ENCODE results near the gene CRYBG2. TPM values are rescaled to one million over a fixed set of nuclear protein-coding genes. Genes with fewer than 3 reads are reported as not detected.

CRYBG2 gene
- total and polyA plus RNA-seq, 2 of the 13 experiments (the other 11 are each of a cell fraction or from before 2014, with no cell fraction given), result 1.3 to 2.9 TPM

DNA sequence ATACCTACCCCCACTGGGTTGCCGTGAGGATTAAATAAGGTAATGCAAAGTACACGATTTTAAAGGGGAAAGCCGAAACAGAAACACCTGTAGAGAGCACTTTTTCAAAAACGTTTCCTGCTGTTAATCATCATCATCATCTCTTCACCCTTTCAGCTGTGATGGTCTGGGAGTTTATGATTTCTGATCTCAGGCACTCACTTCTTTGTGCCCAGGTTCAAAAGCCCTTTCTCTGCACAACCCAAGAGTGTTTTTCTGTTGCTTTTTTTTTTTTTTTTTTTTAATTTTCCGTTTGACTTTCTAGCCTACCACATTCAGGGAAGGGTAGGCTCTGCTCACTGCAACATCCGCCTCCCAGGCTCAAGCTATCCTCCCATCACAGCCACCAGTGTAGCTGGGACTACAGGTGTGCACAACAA, 46.6 kb downstream of the CRYBG2 start:
- DNase-seq (ENCODE audit: low spot score) (no peak), FAIRE-seq (no peak), ATAC-seq (no peak)
- Histone ChIP-seq H3K79me2 (ENCODE audit: insufficient read depth, low read length) (no peaks in the 10 kb centered on the region), H3K4me2 (ENCODE audit: low read depth, low read length) (peak overlapping the region; percentile 95), H4K20me1 (ENCODE audit: insufficient read depth, low read length) (no peaks in the 10 kb centered on the region), H3K4me3 (replicated peaks in 1 of 3; ENCODE audit: insufficient read depth in 1 of 3, low read depth in 2 of 3, low read length in 3 of 3) (peak overlapping the region; percentile 57 to 98 (median 90); a peak in 5 of 6 replicates), H3K36me3 (replicated peaks in 1 of 2; ENCODE audit: control insufficient read depth in 1 of 2, insufficient read depth in 2 of 2, low read length in 2 of 2) (no peaks in the 10 kb centered on the region), H3K9me3 (ENCODE audit: low read length) (no peaks in the 10 kb centered on the region), H3K27me3 (ENCODE audit: control insufficient read depth in 1 of 2, insufficient read depth in 2 of 2, low read length in 2 of 2) (no peaks in the 10 kb centered on the region; a peak in 1 of 5 replicates), H3K9ac (ENCODE audit: insufficient read depth, low read depth, low read length) (peak overlapping the region; percentile 81), H3K27ac (ENCODE audit: extremely low read length, insufficient read depth, low read length) (peak overlapping the region; percentile 66), H2AFZ (ENCODE audit: low read length) (peak overlapping the region; percentile 96), H3K4me1 (ENCODE audit: insufficient read depth, low read length) (peaks cover 39% of the 10 kb centered on the region)
- no TSS peak for BruUV-seq (replicated peaks)
- no peak for TF ChIP-seq HHEX (CRISPR knock-in tag; IDR thresholded peaks at IDR 0.05)
- TF ChIP-seq ZNF20 (CRISPR knock-in tag; IDR thresholded peaks at IDR 0.05), result no peak
- TF ChIP-seq MTF2 (CRISPR knock-in tag; IDR thresholded peaks at IDR 0.05; ENCODE audit: borderline replicate concordance), result no peak
- no peak for TF ChIP-seq NKX3-1 (CRISPR knock-in tag; IDR thresholded peaks at IDR 0.05)
- TF ChIP-seq ZFP62 (CRISPR knock-in tag; IDR thresholded peaks at IDR 0.05), result no peak
- TF ChIP-seq, protein P1, sequence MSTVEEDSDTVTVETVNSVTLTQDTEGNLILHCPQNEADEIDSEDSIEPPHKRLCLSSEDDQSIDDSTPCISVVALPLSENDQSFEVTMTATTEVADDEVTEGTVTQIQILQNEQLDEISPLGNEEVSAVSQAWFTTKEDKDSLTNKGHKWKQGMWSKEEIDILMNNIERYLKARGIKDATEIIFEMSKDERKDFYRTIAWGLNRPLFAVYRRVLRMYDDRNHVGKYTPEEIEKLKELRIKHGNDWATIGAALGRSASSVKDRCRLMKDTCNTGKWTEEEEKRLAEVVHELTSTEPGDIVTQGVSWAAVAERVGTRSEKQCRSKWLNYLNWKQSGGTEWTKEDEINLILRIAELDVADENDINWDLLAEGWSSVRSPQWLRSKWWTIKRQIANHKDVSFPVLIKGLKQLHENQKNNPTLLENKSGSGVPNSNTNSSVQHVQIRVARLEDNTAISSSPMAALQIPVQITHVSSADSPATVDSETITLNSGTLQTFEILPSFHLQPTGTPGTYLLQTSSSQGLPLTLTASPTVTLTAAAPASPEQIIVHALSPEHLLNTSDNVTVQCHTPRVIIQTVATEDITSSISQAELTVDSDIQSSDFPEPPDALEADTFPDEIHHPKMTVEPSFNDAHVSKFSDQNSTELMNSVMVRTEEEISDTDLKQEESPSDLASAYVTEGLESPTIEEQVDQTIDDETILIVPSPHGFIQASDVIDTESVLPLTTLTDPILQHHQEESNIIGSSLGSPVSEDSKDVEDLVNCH (CRISPR knock-in tag; IDR thresholded peaks at IDR 0.05), result no peak
- CTCF ChIA-PET (ENCODE audit: low intra/inter-chr PET ratio, low total read pairs), result no interaction called here
- intact Hi-C loops (cut with micrococcal nuclease; ENCODE audit: unreplicated experiment) (loop anchor here (2.0 kb wide), 1 partner anchor 43 kb away; no protein-coding TSS in a partner anchor), in situ Hi-C loops (cut with HindIII; ENCODE audit: extremely low pct_ligation_motif_present, low pct_unique_long_range_greater_than_20kb) (no loop called here)
- 34% methylated on average over 6 of the region's 6 CpGs for WGBS (ENCODE audit: low lambda C conversion rate)
- POLR2A ChIA-PET, result interaction anchor here (0.7 to 1.3 kb wide), 2 partner anchors 45 to 110 kb away, joined by 3 to 4 read pairs; no protein-coding TSS in a partner anchor
